GM12892 (cell line): ENCODE data around the gene SPATC1L.

Source experiments
- POLR2A ChIP-seq: IDR thresholded peaks from 2 replicates; pipeline ENCODE4 v1.6.1; 2011; ENCODE audit warnings: low read depth, low read length, control low read depth
- POLR2AphosphoS5 ChIP-seq: IDR thresholded peaks from 2 replicates; pipeline ENCODE4 v1.6.1; 2011; ENCODE audit warnings: low read depth, low read length, control low read depth
- TAF1 ChIP-seq: IDR thresholded peaks from 2 replicates; pipeline ENCODE4 v1.6.1; 2011; ENCODE audit warnings: low read depth, mild to moderate bottlenecking, control low read depth, low read length, borderline replicate concordance

DNA sequence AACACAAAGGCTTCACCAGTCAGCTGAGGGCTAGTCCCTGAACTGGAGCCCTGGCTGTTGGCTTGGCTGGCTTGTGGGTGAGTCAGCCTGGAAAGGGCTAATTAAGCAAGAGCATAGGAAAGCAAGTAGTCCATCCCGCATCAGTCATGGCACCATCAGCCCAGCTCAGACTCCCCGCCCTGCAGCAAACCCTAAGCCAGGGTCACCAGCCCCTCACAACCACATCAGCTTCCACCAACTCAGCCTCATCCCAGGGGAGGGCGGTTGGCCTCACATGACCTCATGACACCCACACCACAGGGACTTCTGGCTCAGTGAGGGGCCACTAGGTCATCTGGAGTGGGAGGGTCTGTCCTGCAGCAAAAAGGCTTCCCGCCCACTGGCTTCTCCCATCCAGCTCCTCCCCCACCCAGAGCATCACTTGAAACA, 7.0 kb upstream of the SPATC1L start:
- TF ChIP-seq POLR2A (no peak), TAF1 (no peak), POLR2AphosphoS5 (no peak)
